Mesothelial cell of epicardium (in vitro differentiated cells): ENCODE results near the gene POLG. TPM values are rescaled to one million over a fixed set of nuclear protein-coding genes. Genes with fewer than 3 reads are reported as not detected.

Experiments used
- DNase-seq, 2 experiments: peaks; one replicate each; pipeline ENCODE4 v3.0.0; 2021; ENCODE audit warnings: low spot score in 2 of 2; ENCODE audit not compliant: unreplicated experiment in 2 of 2
- H3K27ac Mint-ChIP-seq: 2 replicates; pipeline ENCODE4 v1.8.0; 2021; ENCODE audit warnings: mixed read lengths
- H3K27me3 Mint-ChIP-seq: 2 replicates; pipeline ENCODE4 v1.8.0; 2021; ENCODE audit warnings: low read depth, mixed read lengths
- H3K36me3 Mint-ChIP-seq: 2 replicates; pipeline ENCODE4 v1.8.0; 2021; ENCODE audit warnings: mixed read lengths
- H3K4me1 Mint-ChIP-seq: 2 replicates; pipeline ENCODE4 v1.8.0; 2021; ENCODE audit warnings: mixed read lengths
- H3K4me3 Mint-ChIP-seq: 2 replicates; pipeline ENCODE4 v1.8.0; 2021; ENCODE audit warnings: mild to moderate bottlenecking, moderate library complexity, mixed read lengths
- H3K9me3 Mint-ChIP-seq: 2 replicates; pipeline ENCODE4 v1.8.0; 2021; ENCODE audit warnings: mixed read lengths
- total RNA-seq: library from RNA; stranded (reverse); gene quantifications from 3 replicates; pipeline ENCODE4 v1.2.1, GENCODE V29; 2021
- TF ChIP-seq, protein P1 (sequence below): fragments of 200-600 bp; sonication (generic); IDR thresholded peaks from one replicate; pipeline ENCODE4 v1.5.0; 2021; ENCODE audit warnings: antibody characterized with exemption; ENCODE audit not compliant: unreplicated experiment

Gene POLG
- total RNA-seq, 1 donor from 2014 or later: 68.2 TPM

- TF ChIP-seq, protein P1, sequence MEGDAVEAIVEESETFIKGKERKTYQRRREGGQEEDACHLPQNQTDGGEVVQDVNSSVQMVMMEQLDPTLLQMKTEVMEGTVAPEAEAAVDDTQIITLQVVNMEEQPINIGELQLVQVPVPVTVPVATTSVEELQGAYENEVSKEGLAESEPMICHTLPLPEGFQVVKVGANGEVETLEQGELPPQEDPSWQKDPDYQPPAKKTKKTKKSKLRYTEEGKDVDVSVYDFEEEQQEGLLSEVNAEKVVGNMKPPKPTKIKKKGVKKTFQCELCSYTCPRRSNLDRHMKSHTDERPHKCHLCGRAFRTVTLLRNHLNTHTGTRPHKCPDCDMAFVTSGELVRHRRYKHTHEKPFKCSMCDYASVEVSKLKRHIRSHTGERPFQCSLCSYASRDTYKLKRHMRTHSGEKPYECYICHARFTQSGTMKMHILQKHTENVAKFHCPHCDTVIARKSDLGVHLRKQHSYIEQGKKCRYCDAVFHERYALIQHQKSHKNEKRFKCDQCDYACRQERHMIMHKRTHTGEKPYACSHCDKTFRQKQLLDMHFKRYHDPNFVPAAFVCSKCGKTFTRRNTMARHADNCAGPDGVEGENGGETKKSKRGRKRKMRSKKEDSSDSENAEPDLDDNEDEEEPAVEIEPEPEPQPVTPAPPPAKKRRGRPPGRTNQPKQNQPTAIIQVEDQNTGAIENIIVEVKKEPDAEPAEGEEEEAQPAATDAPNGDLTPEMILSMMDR: no peak
- Mint-ChIP-seq H3K36me3 (peaks cover 34% of the 10 kb centered on the region), H3K4me3 (no peak overlapping the region), H3K27ac (no peak overlapping the region), H3K27me3 (no peaks in the 10 kb centered on the region), H3K9me3 (no peaks in the 10 kb centered on the region), H3K4me1 (peaks cover 2% of the 10 kb centered on the region)
- DNase-seq: no peak
These were observed 29.2 kb downstream of the POLG start for GRCh38 chr15:89305395-89305794.

DNA sequence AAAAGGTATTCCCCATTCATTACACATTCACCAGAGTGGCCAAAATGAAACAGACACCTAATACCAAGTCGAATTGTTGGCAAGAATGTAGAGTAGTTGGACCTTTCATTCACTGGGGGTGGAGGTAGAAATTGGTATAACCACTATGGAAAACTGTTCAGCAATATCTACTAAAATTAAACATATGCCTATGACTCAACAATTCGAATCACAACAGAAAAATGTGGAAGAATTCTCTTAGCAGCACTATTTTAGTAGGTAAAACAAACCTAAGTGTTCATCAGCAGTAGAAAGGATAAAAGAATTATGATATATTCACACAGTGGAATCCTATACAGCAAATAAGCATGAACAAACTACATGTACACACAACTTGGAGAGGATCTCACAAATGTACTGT lies 30.6 kb downstream of the POLG start:
- no peaks in the 10 kb centered on the region for H3K4me1 Mint-ChIP-seq
- H3K9me3 Mint-ChIP-seq: no peaks in the 10 kb centered on the region
- no peak overlapping the region for H3K4me3 Mint-ChIP-seq
- H3K27ac Mint-ChIP-seq: no peak overlapping the region
- TF ChIP-seq, protein P1: no peak
- no peak for DNase-seq
- H3K36me3 Mint-ChIP-seq: peaks cover 35% of the 10 kb centered on the region
- H3K27me3 Mint-ChIP-seq: no peaks in the 10 kb centered on the region

GRCh38 chr15:89301304-89302089 lies 33.1 kb downstream of the POLG start:
- H3K4me1 Mint-ChIP-seq: no peaks in the 10 kb centered on the region
- no peak for DNase-seq
- no peak overlapping the region for H3K27ac Mint-ChIP-seq
- TF ChIP-seq, protein P1: no peak
- peaks cover 9% of the 10 kb centered on the region for H3K9me3 Mint-ChIP-seq
- no peak overlapping the region for H3K4me3 Mint-ChIP-seq
- H3K27me3 Mint-ChIP-seq: no peaks in the 10 kb centered on the region
- peaks cover 45% of the 10 kb centered on the region for H3K36me3 Mint-ChIP-seq

DNA sequence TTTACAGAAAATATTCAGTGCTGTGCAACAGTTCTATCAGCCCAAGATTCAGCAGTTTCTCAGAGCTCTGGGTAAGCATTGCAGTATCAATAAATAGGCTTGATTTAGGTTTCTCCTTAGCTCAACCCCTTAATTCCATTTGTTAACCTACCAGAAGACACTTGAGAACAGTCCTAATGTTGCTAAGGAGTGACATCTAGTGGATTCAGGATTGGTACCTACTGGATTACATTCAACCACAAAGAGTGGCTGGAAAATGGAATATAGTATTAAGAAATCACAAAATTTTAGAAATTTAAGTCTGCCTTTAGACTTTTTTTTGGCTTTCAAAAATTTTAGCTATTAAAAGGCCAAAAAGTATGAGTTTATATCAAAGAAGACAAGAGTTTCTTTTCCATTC lies 34.7 kb downstream of the POLG start:
- Mint-ChIP-seq H3K4me3 (no peak overlapping the region), H3K9me3 (peaks cover 9% of the 10 kb centered on the region), H3K27ac (no peak overlapping the region), H3K4me1 (no peaks in the 10 kb centered on the region), H3K27me3 (no peaks in the 10 kb centered on the region), H3K36me3 (peaks cover 37% of the 10 kb centered on the region)
- DNase-seq: no peak
- TF ChIP-seq, protein P1: no peak

DNA sequence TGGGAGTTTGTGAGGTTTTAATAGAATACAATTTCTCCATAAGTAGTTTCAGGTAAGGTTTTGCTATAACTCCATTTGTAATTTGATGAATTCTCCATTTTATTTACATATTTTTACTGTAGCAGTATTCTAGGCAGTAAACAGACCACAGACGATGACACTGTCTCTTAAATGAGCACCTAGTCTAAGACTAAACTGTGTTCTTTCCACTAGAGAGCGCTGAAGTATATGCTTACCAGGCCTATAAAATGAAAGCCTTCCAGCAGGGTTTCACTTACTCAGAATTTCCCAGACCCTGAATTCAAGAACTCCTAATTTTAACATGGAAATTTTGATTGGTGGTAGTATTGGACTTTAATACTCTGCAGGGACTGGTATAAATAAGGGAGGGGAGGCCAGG lies 41.6 kb downstream of the POLG start:
- Mint-ChIP-seq H3K36me3 (peaks cover 23% of the 10 kb centered on the region), H3K4me3 (no peak overlapping the region), H3K9me3 (peaks cover 3% of the 10 kb centered on the region), H3K27me3 (no peaks in the 10 kb centered on the region), H3K27ac (no peak overlapping the region), H3K4me1 (no peaks in the 10 kb centered on the region)
- no peak for DNase-seq
- TF ChIP-seq, protein P1: no peak
